PC-3 (cell line): ENCODE measurements around the gene CLEC18C.
"Not testable (repeated sequence)": the region's sequence is repeated elsewhere in the genome, so short reads cannot be mapped to it uniquely, and the experiment has no call there.

Source experiments
- CTCF ChIP-seq: fragments of 300-600 bp; sonication (generic); conservative IDR thresholded peaks from 2 replicates; pipeline ENCODE4 v1.5.1; 2017; ENCODE audit warnings: antibody characterized with exemption, low read depth, mild to moderate bottlenecking, low read length
- EZH2 ChIP-seq: fragments of 300-600 bp; sonication (generic); IDR thresholded peaks from one replicate; pipeline ENCODE4 v1.6.1; 2017; ENCODE audit warnings: antibody characterized with exemption, mild to moderate bottlenecking, low read length; ENCODE audit not compliant: unreplicated experiment

GRCh38 chr16:70148453-70148852, 25.1 kb upstream of the CLEC18C start:
- not testable (repeated sequence) for TF ChIP-seq CTCF, EZH2
